Activated naive CD4-positive, alpha-beta T cell treated with anti-CD3 and anti-CD28 coated beads, Interleukin-2, amount 50 U/mL, for 24 hours (primary cell): ENCODE results near the gene FKBP8.
"Not testable (repeated sequence)": the region's sequence is repeated elsewhere in the genome, so short reads cannot be mapped to it uniquely, and the experiment has no call there.

Experiments used
- H3K27ac Mint-ChIP-seq: one replicate; pipeline ENCODE4 v1.8.0; 2021; ENCODE audit warnings: mild to moderate bottlenecking, mixed read lengths
- H3K27me3 Mint-ChIP-seq: one replicate; pipeline ENCODE4 v1.8.0; 2021; ENCODE audit warnings: mixed read lengths
- H3K36me3 Mint-ChIP-seq: one replicate; pipeline ENCODE4 v1.8.0; 2021; ENCODE audit warnings: mixed read lengths
- H3K4me1 Mint-ChIP-seq: one replicate; pipeline ENCODE4 v1.8.0; 2021; ENCODE audit warnings: mixed read lengths
- H3K4me3 Mint-ChIP-seq: one replicate; pipeline ENCODE4 v1.8.0; 2021; ENCODE audit warnings: mild to moderate bottlenecking, mixed read lengths
- H3K9me3 Mint-ChIP-seq: one replicate; pipeline ENCODE4 v1.8.0; 2021; ENCODE audit warnings: mixed read lengths

FKBP8 gene

GRCh38 chr19:18542941-18543813, at the start of gene FKBP8:
FKBP8 (minus strand) TSS chr19:18543573; CDS start chr19:18541970, 1,603 bp downstream.
- Mint-ChIP-seq H3K9me3 (no peaks in the 10 kb centered on the region), H3K4me3 (peak within 1 kb of the TSS; percentile 91), H3K27me3 (no peaks in the 10 kb centered on the region), H3K4me1 (peaks cover 25% of the 10 kb centered on the region), H3K36me3 (no peaks in the 10 kb centered on the region), H3K27ac (peak within 1 kb of the TSS; percentile 95)

- not testable (repeated sequence) for H3K4me3 Mint-ChIP-seq, H3K36me3 Mint-ChIP-seq, H3K27me3 Mint-ChIP-seq, H3K27ac Mint-ChIP-seq, H3K9me3 Mint-ChIP-seq
- peaks cover 35% of the 10 kb centered on the region for H3K4me1 Mint-ChIP-seq
These were observed 49.4 kb upstream of the FKBP8 start for GRCh38 chr19:18592732-18593131.

GRCh38 chr19:18591735-18592385, 48.5 kb upstream of the FKBP8 start:
- no peak overlapping the region for H3K4me3 Mint-ChIP-seq
- H3K27ac Mint-ChIP-seq, result no peak overlapping the region
- no peaks in the 10 kb centered on the region for H3K9me3 Mint-ChIP-seq
- H3K36me3 Mint-ChIP-seq, result peaks cover 3% of the 10 kb centered on the region
- no peaks in the 10 kb centered on the region for H3K27me3 Mint-ChIP-seq
- H3K4me1 Mint-ChIP-seq, result peaks cover 37% of the 10 kb centered on the region

- Mint-ChIP-seq H3K4me3 (peak overlapping the region; percentile 89), H3K27me3 (no peaks in the 10 kb centered on the region), H3K4me1 (peaks cover 42% of the 10 kb centered on the region), H3K9me3 (no peaks in the 10 kb centered on the region), H3K27ac (peak overlapping the region; percentile 59), H3K36me3 (peaks cover 3% of the 10 kb centered on the region)
These were observed 47.2 kb upstream of the FKBP8 start for GRCh38 chr19:18590273-18591272.

- H3K9me3 Mint-ChIP-seq, result no peaks in the 10 kb centered on the region
- H3K27ac Mint-ChIP-seq, result peak overlapping the region; percentile 96
- H3K4me1 Mint-ChIP-seq, result peaks cover 39% of the 10 kb centered on the region
- H3K4me3 Mint-ChIP-seq, result peak overlapping the region; percentile 89
- no peaks in the 10 kb centered on the region for H3K27me3 Mint-ChIP-seq
- peaks cover 3% of the 10 kb centered on the region for H3K36me3 Mint-ChIP-seq
These were observed 46.3 kb upstream of the FKBP8 start for GRCh38 chr19:18589380-18590272.

- H3K4me1 Mint-ChIP-seq, result peaks cover 38% of the 10 kb centered on the region
- peak within 1 kb of the TSS; percentile 89 for H3K4me3 Mint-ChIP-seq
- no peaks in the 10 kb centered on the region for H3K9me3 Mint-ChIP-seq
- peaks cover 3% of the 10 kb centered on the region for H3K36me3 Mint-ChIP-seq
- no peaks in the 10 kb centered on the region for H3K27me3 Mint-ChIP-seq
- H3K27ac Mint-ChIP-seq, result peak within 1 kb of the TSS; percentile 96
These were observed 45.4 kb upstream of the FKBP8 start, which contains the start of gene REX1BD for GRCh38 chr19:18588611-18589379. REX1BD (plus strand) TSS chr19:18588798; CDS start chr19:18588802, 4 bp downstream.

GRCh38 chr19:18587962-18588610, 44.7 kb upstream of the FKBP8 start:
- no peaks in the 10 kb centered on the region for H3K9me3 Mint-ChIP-seq
- peak overlapping the region; percentile 89 for H3K4me3 Mint-ChIP-seq
- H3K27me3 Mint-ChIP-seq, result no peaks in the 10 kb centered on the region
- H3K4me1 Mint-ChIP-seq, result peaks cover 38% of the 10 kb centered on the region
- H3K36me3 Mint-ChIP-seq, result peaks cover 3% of the 10 kb centered on the region
- H3K27ac Mint-ChIP-seq, result peak overlapping the region; percentile 91

- Mint-ChIP-seq H3K9me3 (no peaks in the 10 kb centered on the region), H3K36me3 (peaks cover 3% of the 10 kb centered on the region), H3K4me1 (peaks cover 38% of the 10 kb centered on the region), H3K27ac (no peak overlapping the region), H3K4me3 (peak overlapping the region; percentile 89), H3K27me3 (no peaks in the 10 kb centered on the region)
These were observed 44.2 kb upstream of the FKBP8 start for GRCh38 chr19:18587561-18587960.

- no peak overlapping the region for H3K27ac Mint-ChIP-seq
- H3K9me3 Mint-ChIP-seq, result no peaks in the 10 kb centered on the region
- H3K4me3 Mint-ChIP-seq, result no peak overlapping the region
- peaks cover 38% of the 10 kb centered on the region for H3K4me1 Mint-ChIP-seq
- peaks cover 3% of the 10 kb centered on the region for H3K36me3 Mint-ChIP-seq
- no peaks in the 10 kb centered on the region for H3K27me3 Mint-ChIP-seq
These were observed 42.9 kb upstream of the FKBP8 start for GRCh38 chr19:18586306-18586705.

- Mint-ChIP-seq H3K9me3 (no peaks in the 10 kb centered on the region), H3K27me3 (no peaks in the 10 kb centered on the region), H3K4me3 (no peak overlapping the region), H3K4me1 (peaks cover 2% of the 10 kb centered on the region), H3K36me3 (peaks cover 4% of the 10 kb centered on the region), H3K27ac (no peak overlapping the region)
These were observed 36.9 kb upstream of the FKBP8 start for GRCh38 chr19:18580311-18580710.

GRCh38 chr19:18577365-18577914, 34.1 kb upstream of the FKBP8 start:
- Mint-ChIP-seq H3K27me3 (no peaks in the 10 kb centered on the region), H3K27ac (no peak overlapping the region)

GRCh38 chr19:18576383-18576782, 33.0 kb upstream of the FKBP8 start:
- H3K9me3 Mint-ChIP-seq, result no peaks in the 10 kb centered on the region
- no peak overlapping the region for H3K27ac Mint-ChIP-seq
- peaks cover 14% of the 10 kb centered on the region for H3K36me3 Mint-ChIP-seq
- H3K4me1 Mint-ChIP-seq, result peaks cover 23% of the 10 kb centered on the region
- H3K27me3 Mint-ChIP-seq, result no peaks in the 10 kb centered on the region
- no peak overlapping the region for H3K4me3 Mint-ChIP-seq

More at GRCh38 chr19:18577365-18577914, 34.1 kb upstream of the FKBP8 start:
- H3K4me3 Mint-ChIP-seq, result no peak overlapping the region
- H3K36me3 Mint-ChIP-seq, result peaks cover 12% of the 10 kb centered on the region
- peaks cover 18% of the 10 kb centered on the region for H3K4me1 Mint-ChIP-seq
- H3K9me3 Mint-ChIP-seq, result no peaks in the 10 kb centered on the region

- Mint-ChIP-seq H3K27ac (no peak overlapping the region), H3K4me3 (peak overlapping the region; percentile 54), H3K36me3 (peaks cover 15% of the 10 kb centered on the region), H3K9me3 (no peaks in the 10 kb centered on the region), H3K4me1 (peaks cover 25% of the 10 kb centered on the region), H3K27me3 (no peaks in the 10 kb centered on the region)
These were observed 31.4 kb upstream of the FKBP8 start for GRCh38 chr19:18574691-18575291.
